Stimulated activated CD4-positive, alpha-beta T cell treated with anti-CD3 and anti-CD28 coated beads, TNF-alpha, amount 100 ng/mL, for 1 hour (primary cell): ENCODE data around the gene DNASE1.
"Not testable (repeated sequence)": the region's sequence is repeated elsewhere in the genome, so short reads cannot be mapped to it uniquely, and the experiment has no call there.

Source experiments
- DNase-seq, 3 donors: peaks; one replicate each; pipeline ENCODE4 v3.0.0-alpha.2; 2020; ENCODE audit warnings: low read depth in 3 of 3, low spot score in 1 of 3

Gene DNASE1, protein sequence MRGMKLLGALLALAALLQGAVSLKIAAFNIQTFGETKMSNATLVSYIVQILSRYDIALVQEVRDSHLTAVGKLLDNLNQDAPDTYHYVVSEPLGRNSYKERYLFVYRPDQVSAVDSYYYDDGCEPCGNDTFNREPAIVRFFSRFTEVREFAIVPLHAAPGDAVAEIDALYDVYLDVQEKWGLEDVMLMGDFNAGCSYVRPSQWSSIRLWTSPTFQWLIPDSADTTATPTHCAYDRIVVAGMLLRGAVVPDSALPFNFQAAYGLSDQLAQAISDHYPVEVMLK

DNA sequence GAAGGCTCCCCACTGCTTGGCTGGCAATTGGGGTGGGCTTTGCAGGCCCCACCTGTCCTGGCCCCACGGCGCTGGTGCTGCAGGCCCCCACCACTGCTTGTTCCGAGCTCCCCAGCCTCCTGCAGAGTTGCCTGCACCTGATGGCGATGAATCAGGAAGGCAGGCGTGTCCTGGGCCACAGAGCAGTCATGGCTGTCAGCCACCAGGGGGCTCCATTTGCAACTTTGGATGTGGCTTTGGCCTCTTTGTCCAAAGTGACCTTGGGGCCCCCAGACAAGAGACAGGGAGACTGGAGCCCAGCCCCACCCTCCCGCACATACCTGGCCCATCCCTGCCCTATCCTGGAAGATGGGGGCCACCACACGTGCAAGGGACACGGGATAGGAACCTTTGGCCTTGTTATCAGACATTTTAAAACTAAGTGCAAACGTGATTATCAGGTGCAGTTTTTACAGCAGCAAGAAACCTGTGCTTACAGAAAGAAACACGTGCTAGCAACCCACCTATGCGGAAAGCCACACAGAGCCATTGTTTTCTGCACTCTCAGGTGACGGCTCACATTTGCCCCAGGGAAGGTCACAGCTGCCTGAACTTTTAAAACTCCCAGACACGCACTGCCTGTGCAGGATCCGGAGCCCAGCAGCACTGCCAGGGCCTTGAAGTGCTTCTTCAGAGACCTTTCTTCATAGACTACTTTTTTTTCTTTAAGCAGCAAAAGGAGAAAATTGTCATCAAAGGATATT is at the start of gene DNASE1:
DNASE1 (plus strand) TSS at position 443 of the 743 bp plus-strand sequence. CDS start 683 bp downstream, outside the sequence.
- peak in 2 of 3 donors; percentile 12 to 23 for DNase-seq

DNA sequence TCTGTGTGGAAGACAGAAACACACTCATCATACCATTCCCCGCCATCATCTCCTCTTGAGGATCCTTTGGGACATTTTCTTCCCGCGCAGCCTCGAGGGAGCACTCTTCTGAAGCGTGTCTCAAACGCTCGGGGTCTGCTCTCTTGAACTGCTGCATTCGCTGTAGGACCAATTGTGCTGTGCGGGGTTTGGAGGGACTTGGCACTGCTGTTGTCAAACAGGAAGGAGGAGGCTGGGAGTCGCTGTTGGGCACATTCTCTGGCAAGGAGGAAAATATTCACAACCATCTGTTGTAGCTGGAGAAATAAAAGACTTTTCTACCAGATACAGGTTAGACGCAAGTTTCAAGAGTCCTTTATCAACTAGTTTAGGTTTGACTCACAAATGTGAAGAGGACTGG is 48.0 kb upstream of the DNASE1 start:
- no peak for DNase-seq

DNA sequence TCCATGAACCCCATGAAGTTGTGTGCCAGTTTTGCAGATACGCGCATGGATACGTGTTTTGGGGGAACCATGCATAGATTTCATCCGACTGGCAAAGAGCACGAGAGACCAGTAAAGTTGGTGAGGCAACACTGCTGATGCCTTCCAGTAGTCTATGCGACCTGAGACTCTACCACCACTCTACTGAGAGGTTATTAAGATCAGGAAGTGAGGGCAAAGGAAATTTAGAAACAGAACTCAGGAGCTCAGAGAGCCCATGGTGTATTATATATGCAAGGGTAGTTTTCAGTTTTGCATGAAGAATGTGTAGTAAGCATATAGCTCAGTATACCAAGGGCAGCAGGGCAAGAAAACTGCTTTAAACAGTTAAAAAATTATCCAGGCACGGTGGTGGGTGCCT is 47.3 kb upstream of the DNASE1 start:
- no peak for DNase-seq

DNA sequence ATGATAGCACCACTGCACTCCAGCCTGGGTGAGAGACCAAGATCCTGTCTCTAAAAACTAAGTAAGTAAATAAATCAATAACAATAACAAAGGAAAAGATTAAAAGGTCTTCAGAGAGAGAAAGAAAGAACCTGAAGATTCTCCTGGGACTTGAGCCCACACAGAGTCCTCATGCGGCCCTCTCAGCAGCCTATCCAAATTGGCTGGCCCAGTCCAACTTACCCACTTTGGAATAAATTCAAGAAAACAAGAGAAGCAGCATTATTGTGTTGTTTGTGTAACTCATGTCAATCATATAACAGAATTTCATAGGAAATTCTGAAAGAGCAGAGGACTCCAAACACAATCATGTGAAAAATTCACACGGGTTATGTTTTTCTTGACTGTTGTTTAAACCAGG is 46.9 kb upstream of the DNASE1 start:
- DNase-seq = no peak

DNA sequence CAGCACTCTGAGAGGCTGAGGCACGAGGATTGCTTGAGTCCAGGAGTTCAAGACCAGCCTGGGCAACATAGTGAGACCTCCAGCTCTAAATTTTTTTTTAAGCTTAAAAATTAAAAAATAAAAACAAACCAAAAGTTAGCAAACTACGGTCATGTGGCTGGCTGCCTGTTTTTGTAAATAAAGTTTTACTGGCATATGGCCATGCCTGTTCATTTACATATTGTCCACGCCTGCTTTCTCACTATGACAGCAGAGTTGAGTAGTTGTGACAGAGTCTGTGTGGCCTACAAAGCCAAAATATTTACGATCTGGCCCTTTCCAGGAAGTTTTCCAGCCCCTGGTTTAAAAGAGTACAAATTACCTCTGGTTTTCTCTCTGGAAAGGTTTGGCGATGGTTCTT is 46.4 kb upstream of the DNASE1 start:
- no peak for DNase-seq

DNA sequence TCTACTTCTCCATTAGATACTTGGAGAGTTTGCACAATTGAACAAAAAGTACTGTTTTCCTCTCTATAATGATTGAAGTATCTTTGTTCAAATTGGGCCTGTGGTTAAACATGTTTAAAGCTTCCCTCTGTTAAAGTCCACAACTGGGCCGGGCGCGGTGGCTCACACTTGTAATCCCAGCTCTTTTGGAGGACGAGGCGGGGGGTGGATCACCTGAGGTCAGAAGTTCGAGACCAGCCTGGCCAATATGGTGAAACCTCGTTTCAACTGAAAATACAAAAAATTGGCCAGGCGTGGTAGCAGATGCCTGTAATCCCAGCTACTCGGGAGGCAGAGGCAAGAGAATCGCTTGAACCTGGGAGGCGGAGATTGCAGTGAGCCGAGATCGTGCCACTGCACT is 45.5 kb upstream of the DNASE1 start:
- DNase-seq = not testable (repeated sequence)

DNA sequence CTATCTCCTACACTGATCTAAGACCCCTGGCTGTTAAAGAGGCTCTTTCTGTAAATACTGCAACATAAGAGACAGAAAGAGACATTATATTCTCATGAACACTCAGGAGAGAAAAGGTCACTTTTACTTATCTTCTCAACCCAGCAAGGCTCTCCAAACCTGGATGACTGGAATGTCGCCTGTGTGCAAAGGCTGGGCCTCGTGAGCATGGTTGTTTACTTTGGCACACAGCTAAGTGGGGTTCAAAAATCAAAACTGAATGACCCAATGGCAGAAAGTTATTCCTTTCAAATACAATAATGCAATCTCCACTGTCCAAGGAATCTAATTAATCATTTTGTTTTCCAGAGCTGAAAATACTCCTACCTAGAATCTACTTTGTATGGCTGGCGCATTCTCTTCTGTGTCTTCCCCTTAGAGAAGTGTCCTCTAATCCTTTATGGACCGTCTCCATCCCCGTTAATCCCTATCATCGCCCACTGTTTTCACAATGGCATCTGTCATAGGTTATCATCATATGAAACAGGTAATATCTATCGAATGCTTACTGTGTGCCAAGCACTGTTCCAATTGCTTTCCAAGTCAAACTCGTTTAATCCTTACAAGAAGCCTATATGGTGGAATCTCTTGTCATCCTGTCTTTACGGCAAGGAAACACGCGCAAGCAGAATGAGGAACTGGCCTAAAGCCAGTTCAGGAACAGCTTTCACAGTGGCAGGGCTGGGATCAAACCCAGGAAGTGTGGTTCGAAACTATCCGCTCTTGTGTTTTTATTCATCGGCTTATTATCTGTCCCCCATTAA is 44.4 kb upstream of the DNASE1 start:
- no peak for DNase-seq

DNA sequence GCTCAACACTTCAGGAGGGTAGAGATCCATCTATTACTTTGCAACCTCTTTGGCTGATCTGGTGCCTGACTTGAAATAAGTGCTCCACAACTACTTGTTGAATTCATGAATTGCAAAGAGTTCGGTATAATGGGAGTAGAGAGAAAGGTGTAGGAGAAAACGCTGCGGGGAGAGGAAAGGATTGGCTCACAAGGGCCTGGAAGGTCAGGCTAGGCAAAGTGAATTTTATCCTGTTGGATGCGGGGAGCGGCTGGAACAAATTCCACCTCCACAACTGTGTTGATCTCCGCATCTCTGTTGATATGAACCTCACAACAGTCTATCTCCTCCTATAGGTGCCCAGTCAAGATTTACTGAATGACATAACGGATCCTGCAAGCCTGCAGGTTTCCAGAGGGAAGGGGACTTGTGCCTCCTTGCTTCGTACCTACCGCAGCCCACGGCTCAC is 43.8 kb upstream of the DNASE1 start:
- no peak for DNase-seq

DNA sequence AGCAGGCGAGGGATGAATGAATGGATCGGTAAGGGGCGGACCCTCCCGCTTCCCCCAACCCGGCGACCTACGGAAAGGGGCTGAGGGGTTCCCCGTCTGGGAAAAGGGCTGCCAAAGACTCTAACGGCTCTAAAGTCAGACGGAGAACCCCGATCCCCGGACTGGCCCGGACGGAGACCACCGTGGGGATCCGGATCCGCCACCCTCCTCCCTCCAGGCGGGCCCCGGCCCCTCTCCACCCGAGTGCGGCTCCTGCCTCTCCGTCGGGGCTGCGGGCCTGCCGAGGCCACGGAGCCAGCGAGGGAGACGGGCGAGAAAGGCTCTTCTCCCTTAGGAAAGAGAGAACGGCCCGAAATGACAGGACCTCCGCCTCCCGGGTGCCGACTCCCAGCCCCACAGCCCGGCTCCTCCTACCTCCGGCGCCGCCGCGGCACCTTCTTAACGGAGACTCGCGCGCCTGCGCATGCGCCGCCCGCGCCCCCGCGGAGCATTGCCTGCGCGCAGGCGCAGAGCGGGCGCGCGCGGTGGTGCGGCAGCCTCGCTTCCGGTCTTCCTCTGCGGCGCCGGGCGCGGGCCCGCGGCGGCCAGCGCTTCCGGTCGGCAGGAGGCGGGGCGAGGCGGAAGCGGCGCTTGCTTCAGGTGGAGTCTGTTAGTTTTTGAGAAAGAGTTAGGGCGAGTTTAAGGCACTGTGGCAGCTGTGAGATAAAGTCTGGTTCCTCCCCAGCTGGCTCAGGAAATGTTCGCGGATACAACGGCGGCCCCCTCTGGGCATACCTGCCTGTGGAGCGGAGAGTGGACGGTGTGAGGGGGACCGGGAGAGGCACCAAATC is 43.1 kb upstream of the DNASE1 start, which contains the start of gene SLX4:
SLX4 (minus strand) TSS at position 461 of the 830 bp plus-strand sequence. CDS start 2,642 bp downstream, outside the sequence.
- peak; percentile 81 to 87 (median 86) for DNase-seq

DNA sequence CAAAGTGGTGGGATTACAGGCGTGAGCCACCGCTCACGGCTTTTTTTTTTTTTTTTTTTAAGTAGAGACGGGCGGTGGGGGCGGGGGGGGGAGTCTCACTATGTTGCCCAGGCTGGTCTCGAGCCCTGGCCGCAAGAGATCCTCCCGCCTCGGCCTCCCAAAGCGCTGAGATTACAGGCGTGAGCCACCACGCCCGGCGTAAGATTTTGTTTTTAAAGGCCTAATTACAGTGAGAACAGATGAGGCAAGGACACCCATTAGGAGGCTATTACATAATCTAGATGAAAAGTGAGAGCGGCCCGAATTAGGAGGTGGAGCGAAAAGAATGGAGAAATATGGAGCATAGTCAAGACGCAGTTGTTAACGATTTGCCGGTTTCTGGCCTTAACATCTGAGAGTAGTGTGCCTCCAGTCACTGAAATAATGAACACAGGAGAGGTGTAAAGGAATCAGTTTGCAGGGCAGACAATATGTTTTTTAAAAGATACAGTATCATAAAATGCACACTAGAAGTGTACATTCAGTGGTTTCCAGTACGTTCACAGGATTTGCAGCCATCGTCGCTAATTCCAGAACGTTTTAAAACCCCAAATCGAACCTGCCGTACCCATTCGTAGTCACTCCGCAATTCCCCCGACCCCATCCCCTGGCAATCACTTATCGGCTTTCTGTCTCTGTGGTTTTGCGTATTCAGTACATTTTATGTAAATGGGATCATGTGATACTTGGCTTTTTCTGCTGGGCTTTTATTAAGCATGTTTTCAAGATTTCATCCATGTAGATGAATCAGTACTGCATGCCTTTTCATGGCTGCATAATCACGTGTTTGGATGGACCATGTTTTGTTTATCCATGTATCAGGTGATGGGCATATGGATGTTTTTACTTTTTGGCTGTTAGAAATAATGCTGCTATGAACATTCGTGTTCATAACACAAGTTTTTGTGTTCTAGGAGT is 41.7 kb upstream of the DNASE1 start:
- DNase-seq = no peak

DNA sequence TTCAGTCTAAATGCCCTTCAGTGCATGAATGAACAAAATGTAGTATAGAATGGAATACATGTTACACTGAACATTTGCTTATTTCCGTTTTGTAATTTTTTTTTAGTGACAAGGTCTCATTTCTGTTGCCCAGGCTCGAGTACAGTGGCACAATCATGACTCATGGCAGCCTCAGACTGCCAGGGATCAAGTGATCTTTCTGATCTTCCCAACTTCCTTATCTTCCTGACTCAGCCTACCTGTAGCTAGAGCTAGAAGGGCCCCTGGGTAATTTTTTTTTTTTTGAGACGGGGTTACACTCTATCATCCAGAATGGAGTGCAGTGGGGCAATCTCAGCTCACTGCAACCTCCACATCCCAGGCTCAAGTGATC is 35.7 kb upstream of the DNASE1 start:
- DNase-seq = no peak

DNA sequence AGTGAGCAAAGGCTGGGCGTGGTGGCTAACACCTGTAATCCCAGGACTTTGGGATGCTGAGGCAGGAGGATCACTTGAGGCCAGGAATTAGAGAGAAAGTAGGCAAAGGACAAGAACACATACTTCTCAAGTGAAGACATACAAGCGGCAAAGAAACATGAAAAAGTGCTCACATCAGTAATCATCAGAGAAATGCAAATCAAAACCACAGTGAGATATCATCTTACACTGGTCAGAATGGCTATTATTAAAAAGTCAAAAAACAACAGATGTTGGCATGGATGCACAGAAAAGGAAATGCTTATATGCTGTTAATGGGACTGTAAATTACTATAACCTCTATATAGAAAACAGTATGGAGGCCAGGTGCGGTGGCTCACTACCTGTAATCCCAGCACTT is 30.8 kb upstream of the DNASE1 start:
- DNase-seq = no peak

DNA sequence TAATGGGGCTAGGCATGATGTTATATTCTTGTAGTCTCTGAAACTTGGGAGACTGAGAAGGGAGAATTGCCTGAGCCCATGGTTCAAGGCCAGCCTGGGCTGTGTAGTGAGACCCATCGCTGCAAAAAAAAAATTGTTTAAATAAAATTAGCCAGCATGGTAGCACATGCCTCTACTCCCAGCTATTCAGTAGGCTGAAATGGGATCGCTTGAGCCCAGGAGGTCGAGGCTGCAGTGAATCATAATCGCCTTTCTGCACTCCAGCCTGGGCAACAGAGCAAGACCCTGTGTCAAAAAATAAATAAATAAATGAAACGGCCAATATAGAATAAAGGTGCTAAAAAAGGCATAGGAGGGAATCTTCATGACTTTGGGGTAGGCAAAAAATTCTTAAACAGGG is 29.2 kb upstream of the DNASE1 start:
- no peak for DNase-seq

DNA sequence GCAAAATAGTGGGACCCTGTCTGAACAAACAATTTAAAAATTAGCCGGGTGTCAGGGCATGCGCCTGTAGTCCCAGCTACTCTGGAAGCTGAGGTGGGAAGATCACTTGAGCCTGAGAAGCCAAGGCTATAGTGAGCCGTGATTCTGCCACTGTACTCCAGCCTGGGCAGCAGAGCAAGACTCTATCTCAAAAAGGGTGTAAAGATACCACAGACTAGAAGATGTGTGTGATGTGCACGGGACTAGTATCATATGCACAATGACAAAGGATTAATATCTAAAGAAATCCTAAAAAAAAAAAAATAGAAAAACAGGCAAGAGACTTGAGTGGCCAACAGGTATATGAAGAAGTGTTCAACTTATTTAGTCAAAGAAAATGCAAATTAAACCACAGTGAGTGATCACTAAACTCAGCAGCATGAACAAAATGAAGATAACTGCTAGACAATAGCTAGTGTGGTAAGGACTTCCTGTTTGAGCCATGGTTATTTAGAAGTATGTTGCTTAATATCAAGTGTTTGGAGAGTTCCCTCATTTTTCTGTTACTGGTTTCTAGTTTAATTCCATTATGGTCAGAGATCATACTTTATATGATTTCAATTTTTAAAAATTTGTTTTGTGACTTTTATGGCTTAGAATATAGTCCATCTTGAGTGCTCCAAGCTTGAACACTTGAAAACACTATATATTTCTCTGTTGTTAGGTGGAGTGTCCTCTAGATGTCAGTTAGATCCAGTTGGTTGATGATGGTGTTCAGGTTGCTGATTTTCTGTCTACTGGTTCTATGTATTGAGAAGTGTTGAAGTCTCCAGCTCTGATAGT is 28.4 kb upstream of the DNASE1 start:
- no peak for DNase-seq

DNA sequence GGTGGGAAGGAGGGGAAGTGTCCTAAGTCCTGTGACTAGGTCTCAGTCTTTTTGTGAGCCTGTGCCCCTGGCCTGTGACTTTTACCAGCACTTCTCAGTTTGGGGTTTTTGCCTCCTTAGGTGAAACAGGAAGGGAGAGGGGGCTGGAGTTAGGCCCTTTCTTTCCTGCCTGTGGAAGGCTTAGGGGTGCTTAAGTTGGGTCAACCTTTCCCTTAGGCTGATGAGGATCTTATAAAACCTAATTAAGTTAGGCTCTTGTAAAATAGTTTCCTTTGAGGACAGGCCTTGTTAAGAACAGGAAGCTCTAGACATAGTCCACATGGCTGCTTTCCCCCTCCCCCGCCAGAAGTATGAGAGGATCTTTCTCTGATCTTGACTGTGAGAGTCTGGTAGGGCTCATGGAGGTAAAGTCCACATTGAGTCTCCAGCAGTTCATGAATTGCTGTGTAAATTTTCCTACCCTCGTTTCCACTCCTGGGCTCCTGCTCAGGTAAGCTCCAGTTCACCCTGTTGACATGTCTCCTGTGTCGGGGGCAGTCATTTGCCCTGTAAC is 17.0 kb upstream of the DNASE1 start:
- DNase-seq = no peak

DNA sequence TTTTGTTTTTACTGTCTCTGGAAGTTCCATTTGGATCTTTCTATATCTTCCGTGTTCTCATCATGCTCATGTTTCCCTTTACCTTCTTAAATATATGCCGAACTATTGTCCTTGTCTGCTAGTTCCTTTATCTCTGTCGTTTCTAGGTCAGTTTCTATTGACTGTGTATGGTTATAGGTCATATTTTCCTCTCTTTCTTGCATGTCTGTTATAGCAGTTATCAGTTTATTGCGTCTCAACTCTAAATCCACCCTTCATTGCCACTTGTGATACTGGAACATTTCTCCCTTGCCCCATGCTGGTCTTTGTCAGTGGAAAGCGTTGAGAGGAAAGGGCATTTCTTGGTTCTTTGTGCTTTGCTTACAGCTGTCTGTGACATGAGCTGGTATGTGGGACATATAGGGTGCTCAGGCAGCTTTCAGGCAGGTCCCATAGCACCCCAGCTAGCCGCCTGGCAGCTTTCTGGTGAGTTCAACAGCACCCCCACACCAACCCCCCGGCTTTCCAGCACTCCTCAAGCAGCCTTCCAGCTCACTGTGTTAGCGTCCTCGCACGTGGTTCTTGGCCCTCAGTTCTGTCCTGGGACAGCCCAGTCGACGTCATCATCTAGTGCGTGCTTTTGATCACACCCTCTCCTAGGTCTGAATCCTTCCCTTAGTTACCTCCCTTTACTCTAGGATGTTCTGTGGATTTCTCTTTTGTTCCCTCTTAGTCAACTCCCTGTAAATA is 15.4 kb upstream of the DNASE1 start:
- DNase-seq = no peak

DNA sequence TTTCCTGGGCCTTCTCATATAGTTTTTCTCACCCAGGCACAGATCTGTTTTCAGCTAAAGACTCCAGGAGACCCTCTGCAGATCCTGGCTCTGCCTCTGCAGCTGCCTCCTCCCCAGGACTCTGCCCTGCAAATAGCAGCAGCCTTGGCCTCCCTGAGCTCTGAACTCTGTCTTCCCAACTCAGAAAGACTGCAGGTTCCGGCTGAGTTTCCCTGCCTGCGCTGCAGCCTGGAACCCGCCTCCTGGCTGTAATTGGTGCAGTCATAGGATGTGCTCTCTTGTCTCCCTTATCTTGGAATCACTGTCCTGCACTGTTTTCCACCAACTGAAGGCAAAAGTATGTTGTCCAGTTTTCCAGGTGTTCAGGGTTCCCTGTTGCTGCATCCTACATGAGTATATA is 14.3 kb upstream of the DNASE1 start:
- no peak for DNase-seq
